PC-3 (cell line): ENCODE measurements around the gene VAV3.

Experiments used
- EZH2 ChIP-seq: fragments of 300-600 bp; sonication (generic); IDR thresholded peaks from one replicate; pipeline ENCODE4 v1.6.1; 2017; ENCODE audit warnings: antibody characterized with exemption, mild to moderate bottlenecking, low read length; ENCODE audit not compliant: unreplicated experiment
- EZH2phosphoT487 ChIP-seq: fragments of 300-600 bp; sonication (generic); IDR thresholded peaks from 2 replicates; pipeline ENCODE4 v1.6.1; 2018; ENCODE audit warnings: mild to moderate bottlenecking, antibody characterized with exemption, low read length, borderline replicate concordance
- TF ChIP-seq, protein P1 (sequence below): fragments of 300-600 bp; sonication (generic); conservative IDR thresholded peaks from 2 replicates; pipeline ENCODE4 v1.5.1; 2017; ENCODE audit warnings: antibody characterized with exemption, low read depth, mild to moderate bottlenecking, low read length

DNA sequence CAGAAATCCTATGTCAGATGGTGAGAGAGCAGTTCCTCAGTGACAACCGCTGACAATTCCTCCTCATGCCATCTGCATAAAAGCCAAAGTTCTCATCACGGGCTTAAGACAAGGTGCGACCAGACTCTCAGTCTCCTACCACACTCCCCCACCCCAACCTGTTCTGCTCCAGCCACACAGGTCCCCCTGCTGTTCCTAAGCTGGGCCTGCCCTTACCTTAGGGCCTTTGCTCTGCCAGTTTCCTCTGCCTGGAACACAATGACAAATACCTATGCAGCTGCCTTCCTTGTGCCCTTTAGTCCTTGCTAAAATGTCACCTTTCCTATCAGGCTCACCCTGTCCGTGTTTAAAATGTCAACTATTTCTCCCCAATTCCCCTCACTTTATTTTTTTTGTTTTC, 441.9 kb downstream of the VAV3 start:
- TF ChIP-seq EZH2phosphoT487 (no peak), EZH2 (no peak)
- TF ChIP-seq, protein P1, sequence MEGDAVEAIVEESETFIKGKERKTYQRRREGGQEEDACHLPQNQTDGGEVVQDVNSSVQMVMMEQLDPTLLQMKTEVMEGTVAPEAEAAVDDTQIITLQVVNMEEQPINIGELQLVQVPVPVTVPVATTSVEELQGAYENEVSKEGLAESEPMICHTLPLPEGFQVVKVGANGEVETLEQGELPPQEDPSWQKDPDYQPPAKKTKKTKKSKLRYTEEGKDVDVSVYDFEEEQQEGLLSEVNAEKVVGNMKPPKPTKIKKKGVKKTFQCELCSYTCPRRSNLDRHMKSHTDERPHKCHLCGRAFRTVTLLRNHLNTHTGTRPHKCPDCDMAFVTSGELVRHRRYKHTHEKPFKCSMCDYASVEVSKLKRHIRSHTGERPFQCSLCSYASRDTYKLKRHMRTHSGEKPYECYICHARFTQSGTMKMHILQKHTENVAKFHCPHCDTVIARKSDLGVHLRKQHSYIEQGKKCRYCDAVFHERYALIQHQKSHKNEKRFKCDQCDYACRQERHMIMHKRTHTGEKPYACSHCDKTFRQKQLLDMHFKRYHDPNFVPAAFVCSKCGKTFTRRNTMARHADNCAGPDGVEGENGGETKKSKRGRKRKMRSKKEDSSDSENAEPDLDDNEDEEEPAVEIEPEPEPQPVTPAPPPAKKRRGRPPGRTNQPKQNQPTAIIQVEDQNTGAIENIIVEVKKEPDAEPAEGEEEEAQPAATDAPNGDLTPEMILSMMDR = no peak
